Fibroblast of lung (primary cell): ENCODE measurements around the gene SIRT4.

Experiments used
- EZH2 ChIP-seq: IDR thresholded peaks from 2 replicates; pipeline ENCODE4 v1.5.1; 2012; ENCODE audit warnings: low read length, control low read depth, mild to moderate bottlenecking; ENCODE audit errors: missing control alignments
- TF ChIP-seq, protein P1 (sequence below), 2 donors: IDR thresholded peaks in 1 of 2; conservative IDR thresholded peaks in 1 of 2; 1 replicate in 1 of 2; 2 replicates in 1 of 2; pipeline ENCODE4 v1.5.1; 2011 to 2012; ENCODE audit warnings: low read length in 2 of 2, control low read depth in 1 of 2, inconsistent platforms in 1 of 2, low read depth in 1 of 2, mild to moderate bottlenecking in 1 of 2

- TF ChIP-seq, protein P1, sequence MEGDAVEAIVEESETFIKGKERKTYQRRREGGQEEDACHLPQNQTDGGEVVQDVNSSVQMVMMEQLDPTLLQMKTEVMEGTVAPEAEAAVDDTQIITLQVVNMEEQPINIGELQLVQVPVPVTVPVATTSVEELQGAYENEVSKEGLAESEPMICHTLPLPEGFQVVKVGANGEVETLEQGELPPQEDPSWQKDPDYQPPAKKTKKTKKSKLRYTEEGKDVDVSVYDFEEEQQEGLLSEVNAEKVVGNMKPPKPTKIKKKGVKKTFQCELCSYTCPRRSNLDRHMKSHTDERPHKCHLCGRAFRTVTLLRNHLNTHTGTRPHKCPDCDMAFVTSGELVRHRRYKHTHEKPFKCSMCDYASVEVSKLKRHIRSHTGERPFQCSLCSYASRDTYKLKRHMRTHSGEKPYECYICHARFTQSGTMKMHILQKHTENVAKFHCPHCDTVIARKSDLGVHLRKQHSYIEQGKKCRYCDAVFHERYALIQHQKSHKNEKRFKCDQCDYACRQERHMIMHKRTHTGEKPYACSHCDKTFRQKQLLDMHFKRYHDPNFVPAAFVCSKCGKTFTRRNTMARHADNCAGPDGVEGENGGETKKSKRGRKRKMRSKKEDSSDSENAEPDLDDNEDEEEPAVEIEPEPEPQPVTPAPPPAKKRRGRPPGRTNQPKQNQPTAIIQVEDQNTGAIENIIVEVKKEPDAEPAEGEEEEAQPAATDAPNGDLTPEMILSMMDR (conservative IDR thresholded peaks at IDR 0.05 in 1 of 2, IDR thresholded peaks at IDR 0.05 in 1 of 2; ENCODE audit: low read depth in 1 of 2, low read length in 2 of 2), result peak; percentile 67 to 85
- TF ChIP-seq EZH2, result no peak
Observed at GRCh38 chr12:120301962-120302815, at the start of gene SIRT4.
